Measurements from ENCODE around the gene GRB14.

DNA sequence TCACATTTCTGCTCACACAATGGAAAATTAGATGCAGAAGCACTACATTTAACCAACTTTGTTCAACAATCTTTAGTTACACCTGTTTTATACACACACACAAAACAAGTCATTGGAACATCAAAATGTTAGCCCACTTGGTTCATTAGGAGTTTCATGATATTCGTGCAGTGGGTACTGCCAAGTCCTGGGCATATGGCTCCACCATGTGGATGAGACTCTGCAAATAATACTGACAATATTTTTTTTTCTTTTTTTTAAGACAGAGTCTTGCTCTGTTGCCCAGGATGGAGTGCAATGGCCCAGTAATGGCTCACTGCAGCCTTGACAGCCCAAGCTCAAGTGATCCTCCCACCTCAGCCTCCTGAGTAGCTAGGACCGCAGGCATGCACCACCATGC, 34.5 kb upstream of the GRB14 start:
- TF ChIP-seq, protein P1, sequence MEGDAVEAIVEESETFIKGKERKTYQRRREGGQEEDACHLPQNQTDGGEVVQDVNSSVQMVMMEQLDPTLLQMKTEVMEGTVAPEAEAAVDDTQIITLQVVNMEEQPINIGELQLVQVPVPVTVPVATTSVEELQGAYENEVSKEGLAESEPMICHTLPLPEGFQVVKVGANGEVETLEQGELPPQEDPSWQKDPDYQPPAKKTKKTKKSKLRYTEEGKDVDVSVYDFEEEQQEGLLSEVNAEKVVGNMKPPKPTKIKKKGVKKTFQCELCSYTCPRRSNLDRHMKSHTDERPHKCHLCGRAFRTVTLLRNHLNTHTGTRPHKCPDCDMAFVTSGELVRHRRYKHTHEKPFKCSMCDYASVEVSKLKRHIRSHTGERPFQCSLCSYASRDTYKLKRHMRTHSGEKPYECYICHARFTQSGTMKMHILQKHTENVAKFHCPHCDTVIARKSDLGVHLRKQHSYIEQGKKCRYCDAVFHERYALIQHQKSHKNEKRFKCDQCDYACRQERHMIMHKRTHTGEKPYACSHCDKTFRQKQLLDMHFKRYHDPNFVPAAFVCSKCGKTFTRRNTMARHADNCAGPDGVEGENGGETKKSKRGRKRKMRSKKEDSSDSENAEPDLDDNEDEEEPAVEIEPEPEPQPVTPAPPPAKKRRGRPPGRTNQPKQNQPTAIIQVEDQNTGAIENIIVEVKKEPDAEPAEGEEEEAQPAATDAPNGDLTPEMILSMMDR (conservative IDR thresholded peaks at IDR 0.05 in 1 of 2, IDR thresholded peaks at IDR 0.05 in 1 of 2; ENCODE audit: low read depth in 1 of 2, low read length in 2 of 2): no peak
- no peak for TF ChIP-seq EZH2 (IDR thresholded peaks at IDR 0.05; ENCODE audit: low read length, missing control alignments)
